Measurements from ENCODE around the gene MT3. TPM values are rescaled to one million over a fixed set of nuclear protein-coding genes. Genes with fewer than 3 reads are reported as not detected.
A peak's percentile ranks its signal among the peaks of the same experiment; 100 is the strongest.

MT3 gene
- total and polyA plus RNA-seq, 2 of the 13 experiments (the other 11 are each of a cell fraction or from before 2014, with no cell fraction given) = not detected

DNA sequence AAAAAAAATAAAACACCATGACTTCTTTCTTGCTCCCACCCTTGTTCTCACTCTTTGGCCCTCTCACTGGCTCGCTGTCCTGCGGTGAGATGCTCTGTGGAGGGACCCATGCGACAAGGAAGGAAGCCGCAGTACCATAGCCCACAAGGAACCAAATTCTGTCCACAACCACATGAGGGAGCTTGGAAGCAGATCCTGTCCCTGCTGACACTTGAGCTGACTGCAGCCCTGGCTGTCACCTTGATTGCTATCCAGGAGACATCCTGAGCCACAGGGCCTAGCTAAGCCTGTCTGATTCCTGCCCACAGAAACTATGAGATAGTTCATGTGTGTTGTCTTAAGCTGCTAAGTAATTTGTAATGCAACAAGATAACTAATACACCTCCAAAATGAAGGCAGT, 14.3 kb downstream of the MT3 start (continued):
- TF ChIP-seq ZNF432 (CRISPR knock-in tag; IDR thresholded peaks at IDR 0.05; ENCODE audit: borderline replicate concordance) = no peak
- TF ChIP-seq, protein P1, sequence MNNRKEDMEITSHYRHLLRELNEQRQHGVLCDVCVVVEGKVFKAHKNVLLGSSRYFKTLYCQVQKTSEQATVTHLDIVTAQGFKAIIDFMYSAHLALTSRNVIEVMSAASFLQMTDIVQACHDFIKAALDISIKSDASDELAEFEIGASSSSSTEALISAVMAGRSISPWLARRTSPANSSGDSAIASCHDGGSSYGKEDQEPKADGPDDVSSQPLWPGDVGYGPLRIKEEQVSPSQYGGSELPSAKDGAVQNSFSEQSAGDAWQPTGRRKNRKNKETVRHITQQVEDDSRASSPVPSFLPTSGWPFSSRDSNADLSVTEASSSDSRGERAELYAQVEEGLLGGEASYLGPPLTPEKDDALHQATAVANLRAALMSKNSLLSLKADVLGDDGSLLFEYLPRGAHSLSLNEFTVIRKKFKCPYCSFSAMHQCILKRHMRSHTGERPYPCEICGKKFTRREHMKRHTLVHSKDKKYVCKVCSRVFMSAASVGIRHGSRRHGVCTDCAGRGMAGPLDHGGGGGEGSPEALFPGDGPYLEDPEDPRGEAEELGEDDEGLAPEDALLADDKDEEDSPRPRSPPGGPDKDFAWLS (CRISPR knock-in tag; IDR thresholded peaks at IDR 0.05; ENCODE audit: borderline replicate concordance) = 0 out of 2 replicates have a peak, but pooled peaks have one; percentile 7
- no peak for TF ChIP-seq KDM5A (IDR thresholded peaks at IDR 0.05; ENCODE audit: borderline replicate concordance, low read length)
- peak; percentile 22; the same call in 1 of the 2 replicates for TF ChIP-seq KAT8 (CRISPR knock-in tag; IDR thresholded peaks at IDR 0.05)
- no peak for TF ChIP-seq NPAS2 (CRISPR knock-in tag; IDR thresholded peaks at IDR 0.05; ENCODE audit: borderline replicate concordance)
- TF ChIP-seq RNF2 (conservative IDR thresholded peaks at IDR 0.05; ENCODE audit: low read depth) = no peak
- TF ChIP-seq, protein P2, sequence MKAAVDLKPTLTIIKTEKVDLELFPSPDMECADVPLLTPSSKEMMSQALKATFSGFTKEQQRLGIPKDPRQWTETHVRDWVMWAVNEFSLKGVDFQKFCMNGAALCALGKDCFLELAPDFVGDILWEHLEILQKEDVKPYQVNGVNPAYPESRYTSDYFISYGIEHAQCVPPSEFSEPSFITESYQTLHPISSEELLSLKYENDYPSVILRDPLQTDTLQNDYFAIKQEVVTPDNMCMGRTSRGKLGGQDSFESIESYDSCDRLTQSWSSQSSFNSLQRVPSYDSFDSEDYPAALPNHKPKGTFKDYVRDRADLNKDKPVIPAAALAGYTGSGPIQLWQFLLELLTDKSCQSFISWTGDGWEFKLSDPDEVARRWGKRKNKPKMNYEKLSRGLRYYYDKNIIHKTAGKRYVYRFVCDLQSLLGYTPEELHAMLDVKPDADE (CRISPR knock-in tag; IDR thresholded peaks at IDR 0.05) = no peak
- 0 out of 2 replicates have a peak, but pooled peaks have one; percentile 26 for TF ChIP-seq AHR (CRISPR knock-in tag; IDR thresholded peaks at IDR 0.05)
- TF ChIP-seq, protein P3, sequence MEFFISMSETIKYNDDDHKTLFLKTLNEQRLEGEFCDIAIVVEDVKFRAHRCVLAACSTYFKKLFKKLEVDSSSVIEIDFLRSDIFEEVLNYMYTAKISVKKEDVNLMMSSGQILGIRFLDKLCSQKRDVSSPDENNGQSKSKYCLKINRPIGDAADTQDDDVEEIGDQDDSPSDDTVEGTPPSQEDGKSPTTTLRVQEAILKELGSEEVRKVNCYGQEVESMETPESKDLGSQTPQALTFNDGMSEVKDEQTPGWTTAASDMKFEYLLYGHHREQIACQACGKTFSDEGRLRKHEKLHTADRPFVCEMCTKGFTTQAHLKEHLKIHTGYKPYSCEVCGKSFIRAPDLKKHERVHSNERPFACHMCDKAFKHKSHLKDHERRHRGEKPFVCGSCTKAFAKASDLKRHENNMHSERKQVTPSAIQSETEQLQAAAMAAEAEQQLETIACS (CRISPR knock-in tag; IDR thresholded peaks at IDR 0.05) = no peak
- no peak for TF ChIP-seq FOXC1 (CRISPR knock-in tag; IDR thresholded peaks at IDR 0.05; ENCODE audit: borderline replicate concordance)
- TF ChIP-seq ATRX (CRISPR knock-in tag; IDR thresholded peaks at IDR 0.05; ENCODE audit: borderline replicate concordance) = no peak
- peak; percentile 95 for TF ChIP-seq ZNF7 (CRISPR knock-in tag; IDR thresholded peaks at IDR 0.05)
- TF ChIP-seq ZNF577 (CRISPR knock-in tag; IDR thresholded peaks at IDR 0.05; ENCODE audit: borderline replicate concordance, low read depth) = no peak
- TF ChIP-seq ZNF556 (CRISPR knock-in tag; IDR thresholded peaks at IDR 0.05; ENCODE audit: borderline replicate concordance) = no peak
- no peak for TF ChIP-seq ZNF737 (CRISPR knock-in tag; IDR thresholded peaks at IDR 0.05; ENCODE audit: borderline replicate concordance)
- peak; percentile 74 for TF ChIP-seq MED1 (CRISPR knock-in tag; IDR thresholded peaks at IDR 0.05)
- TF ChIP-seq DBP (CRISPR knock-in tag; IDR thresholded peaks at IDR 0.05; ENCODE audit: not compliant biosample characterization) = no peak
- no peak for TF ChIP-seq RBM22 (optimal IDR thresholded peaks at IDR 0.05; ENCODE audit: low read length)
- peak; percentile 57 for TF ChIP-seq FOSL2 (CRISPR knock-in tag; IDR thresholded peaks at IDR 0.05)
- no peak for TF ChIP-seq HNRNPK (IDR thresholded peaks at IDR 0.05; ENCODE audit: low read depth, low read length, poor library complexity, severe bottlenecking)
- TF ChIP-seq, protein P4, sequence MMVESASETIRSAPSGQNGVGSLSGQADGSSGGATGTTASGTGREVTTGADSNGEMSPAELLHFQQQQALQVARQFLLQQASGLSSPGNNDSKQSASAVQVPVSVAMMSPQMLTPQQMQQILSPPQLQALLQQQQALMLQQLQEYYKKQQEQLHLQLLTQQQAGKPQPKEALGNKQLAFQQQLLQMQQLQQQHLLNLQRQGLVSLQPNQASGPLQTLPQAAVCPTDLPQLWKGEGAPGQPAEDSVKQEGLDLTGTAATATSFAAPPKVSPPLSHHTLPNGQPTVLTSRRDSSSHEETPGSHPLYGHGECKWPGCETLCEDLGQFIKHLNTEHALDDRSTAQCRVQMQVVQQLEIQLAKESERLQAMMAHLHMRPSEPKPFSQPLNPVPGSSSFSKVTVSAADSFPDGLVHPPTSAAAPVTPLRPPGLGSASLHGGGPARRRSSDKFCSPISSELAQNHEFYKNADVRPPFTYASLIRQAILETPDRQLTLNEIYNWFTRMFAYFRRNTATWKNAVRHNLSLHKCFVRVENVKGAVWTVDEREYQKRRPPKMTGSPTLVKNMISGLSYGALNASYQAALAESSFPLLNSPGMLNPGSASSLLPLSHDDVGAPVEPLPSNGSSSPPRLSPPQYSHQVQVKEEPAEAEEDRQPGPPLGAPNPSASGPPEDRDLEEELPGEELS (CRISPR knock-in tag; IDR thresholded peaks at IDR 0.05) = no peak; the same call in 1 of the 2 replicates
- TF ChIP-seq HDAC6 (IDR thresholded peaks at IDR 0.05; ENCODE audit: low read depth, low read length) = no peak
- no peak for TF ChIP-seq ZBTB42 (CRISPR knock-in tag; IDR thresholded peaks at IDR 0.05)
- no peak for TF ChIP-seq GZF1 (CRISPR knock-in tag; IDR thresholded peaks at IDR 0.05)
- peak; percentile 76 for TF ChIP-seq SAP130 (CRISPR knock-in tag; IDR thresholded peaks at IDR 0.05; ENCODE audit: low read depth)

Measured in HepG2 (cell line).